ENCODE data around the gene ATP4A.

ATP4A gene

DNA sequence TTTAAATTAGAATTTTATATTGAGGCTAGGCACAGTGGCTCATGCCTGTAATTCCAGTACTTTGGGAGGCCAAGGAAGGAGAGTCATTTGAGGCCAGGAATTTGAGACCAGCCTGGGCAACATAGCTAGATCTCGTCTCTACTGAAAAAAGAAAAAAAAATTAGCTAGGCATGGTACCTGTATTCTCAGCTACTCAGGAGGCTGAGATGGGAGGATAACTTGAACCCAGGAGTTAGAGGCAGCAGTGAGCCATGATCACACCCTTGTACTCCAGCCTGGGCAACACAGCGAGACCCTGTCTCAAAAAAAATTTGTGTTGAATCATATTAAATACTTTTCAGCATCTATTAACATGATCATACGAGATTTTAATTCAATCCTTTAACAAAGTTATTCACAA, 27.4 kb upstream of the ATP4A start:
- TF ChIP-seq JUND (IDR thresholded peaks at IDR 0.05; ENCODE audit: low read depth), result no peak
- DNase-seq (ENCODE audit: low read depth in 1 of 2, low spot score in 1 of 2), result no peak
- in situ Hi-C loops (cut with HindIII; ENCODE audit: low pct_unique_long_range_greater_than_20kb, low sequenced_read_pairs), result no loop called here

DNA sequence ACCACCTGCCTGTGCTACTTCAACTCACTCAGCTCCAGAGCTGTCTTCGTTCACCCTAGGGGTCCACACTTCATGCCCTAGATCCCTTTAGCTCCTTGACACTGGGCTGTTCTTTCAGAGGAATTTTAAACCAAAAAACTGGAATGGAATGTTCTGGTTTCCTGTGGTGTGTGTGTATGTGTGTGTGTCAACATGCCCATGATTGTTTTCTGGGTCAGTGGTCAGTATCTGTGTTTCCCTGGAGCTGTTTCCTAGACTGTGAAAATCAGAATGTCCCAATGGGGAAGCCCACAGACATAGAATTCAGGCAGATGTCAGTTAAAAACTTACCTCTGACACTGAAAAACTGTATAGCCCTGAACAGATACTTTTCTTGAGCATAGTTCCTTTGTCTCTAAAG, 23.9 kb upstream of the ATP4A start:
- in situ Hi-C loops (cut with HindIII; ENCODE audit: low pct_unique_long_range_greater_than_20kb, low sequenced_read_pairs), result no loop called here
- no peak for TF ChIP-seq JUND (IDR thresholded peaks at IDR 0.05; ENCODE audit: low read depth)
- DNase-seq (ENCODE audit: low read depth in 1 of 2, low spot score in 1 of 2), result no peak

DNA sequence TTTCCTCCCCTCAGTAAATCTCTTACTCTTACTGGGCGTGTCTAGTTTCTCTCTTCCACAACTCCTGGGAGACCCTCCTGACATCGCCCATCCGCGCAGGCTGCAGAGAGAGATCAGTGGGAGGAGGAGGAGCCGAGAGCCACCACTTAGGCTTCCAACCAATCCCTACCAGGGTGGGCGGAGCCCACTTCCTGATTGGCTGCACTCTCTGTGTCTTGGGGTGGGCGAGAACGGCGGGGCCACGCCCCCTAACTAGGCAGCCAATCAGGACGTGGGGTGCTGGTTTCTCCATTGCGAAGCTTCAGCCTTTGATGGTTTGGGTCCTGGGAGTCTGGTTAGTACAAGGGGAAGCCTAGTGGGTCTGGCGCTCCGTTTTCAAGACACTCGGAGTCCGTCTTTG, 22.4 kb upstream of the ATP4A start, which contains the start of gene PMIS2:
Gene PMIS2 (plus strand): TSS at position 326 of the 400 bp plus-strand sequence. CDS start 87 bp downstream, outside the sequence.
- peak in 1 of 2 experiments; percentile 26 for DNase-seq (ENCODE audit: low read depth in 1 of 2, low spot score in 1 of 2)
- in situ Hi-C loops (cut with HindIII; ENCODE audit: low pct_unique_long_range_greater_than_20kb, low sequenced_read_pairs), result no loop called here
- no peak for TF ChIP-seq JUND (IDR thresholded peaks at IDR 0.05; ENCODE audit: low read depth)

DNA sequence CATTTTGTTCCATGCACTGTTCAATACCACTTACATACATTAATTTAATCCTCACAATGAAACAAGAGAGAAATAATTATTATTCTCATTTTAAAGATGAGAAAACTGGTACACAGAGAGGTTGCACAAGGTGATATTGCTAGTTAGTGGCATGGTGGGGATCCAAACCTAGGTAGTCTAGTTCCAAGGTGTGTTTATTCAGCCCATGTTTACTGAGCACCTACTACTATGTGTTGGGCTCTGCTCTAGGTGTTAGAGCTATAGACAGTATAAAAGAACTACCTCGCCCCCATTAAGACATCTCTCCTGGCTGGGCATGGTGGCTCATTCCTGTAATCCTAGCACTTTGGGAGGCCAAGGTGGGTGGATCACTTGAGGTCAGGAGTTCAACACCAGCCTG, 19.3 kb upstream of the ATP4A start:
- in situ Hi-C loops (cut with HindIII; ENCODE audit: low pct_unique_long_range_greater_than_20kb, low sequenced_read_pairs), result no loop called here
- DNase-seq (ENCODE audit: low read depth in 1 of 2, low spot score in 1 of 2), result no peak
- no peak for TF ChIP-seq JUND (IDR thresholded peaks at IDR 0.05; ENCODE audit: low read depth)

DNA sequence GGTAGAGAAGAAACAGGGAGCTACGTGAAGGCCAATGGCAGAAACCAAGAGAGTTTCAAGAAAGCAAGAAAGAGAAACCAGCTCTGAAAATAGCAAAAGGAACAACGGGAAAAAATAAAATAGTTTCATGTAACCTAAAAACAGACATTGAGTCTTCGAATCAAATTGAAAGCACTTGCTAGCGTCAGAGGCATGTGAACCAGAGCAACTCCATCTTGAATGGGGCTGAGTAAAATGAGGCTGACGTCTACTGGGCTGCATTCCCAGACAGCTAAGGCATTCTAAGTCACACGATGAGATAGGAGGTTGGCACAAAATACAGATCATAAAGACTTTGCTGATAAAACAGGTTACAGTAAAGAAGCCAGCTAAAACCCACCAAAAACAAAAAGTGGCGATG, 15.2 kb upstream of the ATP4A start:
- in situ Hi-C loops (cut with HindIII; ENCODE audit: low pct_unique_long_range_greater_than_20kb, low sequenced_read_pairs), result no loop called here
- no peak for DNase-seq (ENCODE audit: low read depth in 1 of 2, low spot score in 1 of 2)
- TF ChIP-seq JUND (IDR thresholded peaks at IDR 0.05; ENCODE audit: low read depth), result no peak

DNA sequence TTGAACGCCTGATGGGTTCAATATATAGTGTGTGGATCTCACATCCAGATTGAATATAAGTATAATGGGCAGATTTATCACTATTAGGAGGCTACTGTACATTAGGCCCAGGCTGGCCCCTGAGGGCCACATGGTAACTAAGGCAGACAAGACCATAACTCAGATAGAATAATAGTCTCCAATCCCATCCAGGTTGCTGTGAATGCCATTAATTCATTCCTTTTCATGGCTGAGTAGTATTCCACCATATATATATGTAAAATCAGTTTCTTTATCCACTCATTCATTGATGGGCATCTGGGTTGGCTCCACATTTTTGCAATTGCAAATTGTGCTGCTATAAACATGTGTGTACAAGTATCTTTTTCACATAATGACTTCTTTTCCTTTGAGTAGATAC, 14.5 kb upstream of the ATP4A start:
- in situ Hi-C loops (cut with HindIII; ENCODE audit: low pct_unique_long_range_greater_than_20kb, low sequenced_read_pairs), result no loop called here
- no peak for DNase-seq (ENCODE audit: low read depth in 1 of 2, low spot score in 1 of 2)
- TF ChIP-seq JUND (IDR thresholded peaks at IDR 0.05; ENCODE audit: low read depth), result no peak

DNA sequence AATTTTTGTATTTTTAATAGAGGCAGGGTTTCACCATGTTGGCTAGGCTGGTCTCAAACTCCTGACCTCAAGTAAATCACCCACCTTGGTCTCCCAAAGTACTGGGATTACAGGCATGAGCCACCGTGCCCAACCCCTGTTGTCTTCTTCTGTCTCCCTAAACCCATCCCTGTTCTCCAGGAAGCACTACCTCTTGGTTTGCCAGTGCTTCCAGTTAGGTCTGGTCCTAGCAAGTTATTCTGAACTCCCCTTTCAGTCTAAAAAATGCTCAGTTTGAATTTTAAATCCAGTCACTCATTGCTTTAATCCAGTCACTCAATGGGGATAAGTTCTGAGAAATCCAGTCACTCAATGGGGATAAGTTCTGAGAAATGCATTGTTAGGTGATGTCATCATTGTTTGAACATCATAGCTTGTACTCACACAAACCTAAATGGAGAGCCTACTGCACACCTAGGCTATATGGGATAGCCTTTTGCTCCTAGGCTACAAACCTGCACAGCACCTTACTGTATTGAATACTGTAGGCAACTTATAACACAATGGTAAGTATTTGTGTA, 8.0 kb upstream of the ATP4A start:
- in situ Hi-C loops (cut with HindIII; ENCODE audit: low pct_unique_long_range_greater_than_20kb, low sequenced_read_pairs), result no loop called here
- no peak for TF ChIP-seq JUND (IDR thresholded peaks at IDR 0.05; ENCODE audit: low read depth)
- DNase-seq (ENCODE audit: low read depth in 1 of 2, low spot score in 1 of 2), result no peak

DNA sequence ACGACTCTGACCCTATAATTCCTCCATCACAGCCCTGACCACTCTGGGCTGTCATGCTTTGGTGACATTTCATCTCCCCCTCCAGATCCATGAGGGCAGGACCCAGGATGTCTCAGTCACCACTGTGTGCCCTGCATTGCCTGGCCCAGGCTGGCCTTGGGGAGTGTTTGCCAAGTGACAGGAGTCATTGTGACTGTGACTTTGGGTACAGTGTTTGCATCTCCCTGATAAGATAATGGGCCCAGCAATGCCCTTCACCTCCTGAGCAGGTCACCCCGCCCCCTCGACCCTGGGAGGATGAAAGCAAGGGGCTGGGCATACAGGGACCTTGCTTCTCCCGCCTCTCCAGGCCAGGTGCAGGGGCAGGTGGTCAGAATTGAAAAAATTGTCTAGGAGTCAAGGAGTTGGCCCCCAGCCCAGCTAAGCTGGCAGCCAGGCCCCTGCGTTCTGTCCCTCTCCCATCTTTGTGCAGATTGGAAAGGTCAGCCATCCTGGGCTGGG, 5.9 kb upstream of the ATP4A start:
- in situ Hi-C loops (cut with HindIII; ENCODE audit: low pct_unique_long_range_greater_than_20kb, low sequenced_read_pairs), result no loop called here
- no peak for TF ChIP-seq JUND (IDR thresholded peaks at IDR 0.05; ENCODE audit: low read depth)
- DNase-seq (ENCODE audit: low read depth in 1 of 2, low spot score in 1 of 2), result no peak

DNA sequence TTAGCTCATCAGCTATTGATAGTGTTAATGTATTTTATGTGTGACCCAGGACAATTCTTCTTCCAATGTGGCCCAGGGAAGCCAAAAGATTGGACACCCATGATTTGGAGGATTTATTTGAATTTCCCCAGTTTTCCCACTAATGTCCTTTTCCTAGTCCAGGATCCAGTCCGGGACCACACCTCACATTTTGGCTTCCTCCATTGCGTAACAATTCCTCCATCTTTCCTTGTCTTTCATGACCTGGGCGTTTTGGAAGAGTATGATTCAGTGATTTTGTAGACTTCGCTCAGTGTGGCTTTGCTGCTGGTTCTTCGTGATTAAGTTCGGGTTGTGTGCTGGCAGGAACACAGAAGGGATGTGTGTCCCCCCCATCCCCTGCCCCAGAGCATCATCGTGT, 3.3 kb upstream of the ATP4A start:
- no peak for DNase-seq (ENCODE audit: low read depth in 1 of 2, low spot score in 1 of 2)
- in situ Hi-C loops (cut with HindIII; ENCODE audit: low pct_unique_long_range_greater_than_20kb, low sequenced_read_pairs), result no loop called here
- no peak for TF ChIP-seq JUND (IDR thresholded peaks at IDR 0.05; ENCODE audit: low read depth)

DNA sequence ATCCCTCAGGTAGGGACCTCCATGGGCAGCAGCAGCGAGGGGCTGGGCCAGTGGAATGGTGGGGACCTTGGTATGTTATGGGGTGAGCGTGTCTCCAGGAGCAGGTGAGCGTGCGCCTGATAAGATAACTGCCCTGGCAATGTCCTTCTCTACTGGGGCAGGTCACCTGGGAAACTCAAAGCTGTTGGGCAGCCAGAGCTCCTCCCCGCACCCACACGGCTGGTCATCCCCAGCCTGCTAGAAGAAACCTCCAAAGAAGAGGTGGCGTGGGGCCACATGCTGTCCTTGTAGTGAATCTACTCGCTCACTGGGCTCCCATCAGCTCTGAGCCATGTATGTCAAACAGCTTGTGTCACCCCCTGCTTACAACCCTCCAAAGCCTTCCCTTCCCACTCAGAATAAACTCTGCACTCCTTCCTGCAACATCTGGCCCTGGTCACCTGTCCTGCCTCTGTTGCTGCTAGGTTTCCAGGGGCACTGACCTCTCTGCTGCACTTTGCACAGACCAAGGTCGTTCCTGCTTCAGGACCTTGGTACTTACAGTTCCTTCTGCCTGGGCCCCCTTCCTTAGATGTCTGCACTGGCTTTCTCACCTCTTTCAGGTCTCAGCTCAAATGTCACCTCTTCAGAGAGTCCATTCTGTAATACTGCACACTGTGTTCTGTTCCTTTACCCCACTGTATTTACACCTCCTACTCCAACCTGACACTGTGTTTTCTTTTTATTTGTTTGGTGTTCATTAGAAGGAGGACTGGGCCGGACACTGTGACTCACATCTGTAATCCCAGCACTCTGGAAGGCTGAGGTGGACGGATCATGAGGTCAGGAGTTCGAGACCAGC, 1.8 kb upstream of the ATP4A start:
- in situ Hi-C loops (cut with HindIII; ENCODE audit: low pct_unique_long_range_greater_than_20kb, low sequenced_read_pairs), result no loop called here
- DNase-seq (ENCODE audit: low read depth in 1 of 2, low spot score in 1 of 2), result no peak
- no peak for TF ChIP-seq JUND (IDR thresholded peaks at IDR 0.05; ENCODE audit: low read depth)

DNA sequence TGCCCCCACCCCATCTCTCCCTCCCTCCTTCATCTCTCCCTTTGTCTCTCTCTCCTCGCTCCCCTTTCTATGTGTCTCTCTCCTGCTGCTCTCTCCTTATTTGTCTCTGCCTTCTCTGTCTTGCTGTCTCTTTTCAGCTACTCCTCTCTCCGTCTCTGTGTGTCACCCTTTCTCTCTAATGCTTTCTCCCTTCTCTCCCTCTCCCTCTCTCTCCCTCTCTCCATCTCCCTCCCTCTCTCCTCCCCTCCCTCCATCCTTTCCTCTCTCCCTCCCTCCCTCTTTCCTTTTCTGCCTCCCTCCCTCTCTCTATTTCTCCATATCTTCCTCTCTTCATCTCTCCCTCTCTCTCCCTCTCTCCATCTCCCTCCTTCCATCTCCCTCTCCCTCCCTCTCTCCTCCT, 682 bp downstream of the ATP4A start:
- DNase-seq (ENCODE audit: low read depth in 1 of 2, low spot score in 1 of 2), result no peak
- in situ Hi-C loops (cut with HindIII; ENCODE audit: low pct_unique_long_range_greater_than_20kb, low sequenced_read_pairs), result no loop called here
- no peak for TF ChIP-seq JUND (IDR thresholded peaks at IDR 0.05; ENCODE audit: low read depth)

DNA sequence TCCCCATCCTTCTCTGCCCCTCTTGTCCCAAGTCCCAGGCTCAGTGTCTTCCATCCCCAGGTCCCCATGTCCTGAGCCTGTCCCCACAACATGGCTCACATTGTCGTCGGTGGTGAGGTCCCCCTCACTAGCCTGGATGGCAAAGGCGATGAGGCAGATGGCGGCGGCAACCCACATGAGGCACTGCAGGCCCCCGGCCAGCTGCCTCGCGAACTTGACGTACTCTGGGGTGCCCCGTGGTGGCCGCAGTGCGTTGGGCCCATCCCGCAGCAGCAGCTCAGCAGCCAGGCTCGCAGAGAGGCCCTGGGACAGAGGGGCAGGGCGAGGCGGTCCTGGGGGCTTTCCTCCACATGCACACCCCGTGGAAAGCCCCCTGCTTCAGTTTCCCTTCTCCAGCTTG, 1.1 kb downstream of the ATP4A start:
- in situ Hi-C loops (cut with HindIII; ENCODE audit: low pct_unique_long_range_greater_than_20kb, low sequenced_read_pairs), result no loop called here
- no peak for DNase-seq (ENCODE audit: low read depth in 1 of 2, low spot score in 1 of 2)
- no peak for TF ChIP-seq JUND (IDR thresholded peaks at IDR 0.05; ENCODE audit: low read depth)

DNA sequence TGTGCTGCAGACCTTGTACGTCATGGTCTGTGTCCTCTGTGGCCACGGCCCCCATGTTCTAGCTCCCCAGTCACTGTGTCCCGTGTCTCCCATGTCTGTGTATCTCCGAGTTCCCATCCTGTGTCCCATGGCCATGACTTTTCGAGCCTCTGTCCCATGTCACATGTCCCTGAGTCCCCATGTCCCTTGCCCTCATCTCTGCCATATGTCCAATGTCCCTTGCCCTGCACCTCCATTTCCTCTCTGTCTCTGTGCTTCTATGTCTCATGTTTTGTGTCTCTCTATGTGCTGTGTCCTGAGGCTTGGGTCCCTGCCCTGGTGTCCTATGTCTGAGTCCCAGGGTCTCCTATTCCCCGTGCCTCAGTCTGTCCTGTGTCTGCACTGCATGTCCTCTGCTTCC, 2.0 kb downstream of the ATP4A start:
- in situ Hi-C loops (cut with HindIII; ENCODE audit: low pct_unique_long_range_greater_than_20kb, low sequenced_read_pairs), result no loop called here
- DNase-seq (ENCODE audit: low read depth in 1 of 2, low spot score in 1 of 2), result no peak
- TF ChIP-seq JUND (IDR thresholded peaks at IDR 0.05; ENCODE audit: low read depth), result no peak
